GM10266 (cell line): Measurements from ENCODE around the gene OSBPL2.

Source experiments
- DNase-seq: peaks from one replicate; pipeline ENCODE4 v3.0.0; 2012; ENCODE audit errors: extremely low spot score
- TF ChIP-seq, protein P1 (sequence below): IDR thresholded peaks from 2 replicates; pipeline ENCODE4 v1.5.1; 2012; ENCODE audit warnings: mild to moderate bottlenecking, low read depth; ENCODE audit not compliant: control insufficient read depth, insufficient read depth; ENCODE audit errors: missing control alignments

Gene OSBPL2

DNA sequence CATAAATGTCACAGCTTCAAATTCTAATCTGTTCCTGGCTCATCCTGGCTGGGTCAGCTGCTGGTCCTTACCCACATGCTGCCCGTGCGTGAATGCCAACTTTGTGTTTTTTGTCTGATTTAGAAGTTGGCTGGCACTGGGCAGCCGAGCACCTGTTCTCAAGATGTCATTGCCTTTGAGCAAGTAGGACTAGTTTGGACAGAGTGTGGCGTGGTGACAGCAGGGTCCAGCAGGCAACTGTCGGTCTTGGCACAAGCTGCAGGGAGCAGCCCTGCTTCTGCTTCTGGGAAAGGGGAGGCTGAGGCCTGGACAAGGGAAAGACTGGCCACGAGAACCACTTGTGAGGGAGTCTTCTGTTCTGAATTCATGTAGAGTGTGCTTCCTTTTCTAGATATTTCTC lies 38.1 kb downstream of the OSBPL2 start:
- TF ChIP-seq, protein P1, sequence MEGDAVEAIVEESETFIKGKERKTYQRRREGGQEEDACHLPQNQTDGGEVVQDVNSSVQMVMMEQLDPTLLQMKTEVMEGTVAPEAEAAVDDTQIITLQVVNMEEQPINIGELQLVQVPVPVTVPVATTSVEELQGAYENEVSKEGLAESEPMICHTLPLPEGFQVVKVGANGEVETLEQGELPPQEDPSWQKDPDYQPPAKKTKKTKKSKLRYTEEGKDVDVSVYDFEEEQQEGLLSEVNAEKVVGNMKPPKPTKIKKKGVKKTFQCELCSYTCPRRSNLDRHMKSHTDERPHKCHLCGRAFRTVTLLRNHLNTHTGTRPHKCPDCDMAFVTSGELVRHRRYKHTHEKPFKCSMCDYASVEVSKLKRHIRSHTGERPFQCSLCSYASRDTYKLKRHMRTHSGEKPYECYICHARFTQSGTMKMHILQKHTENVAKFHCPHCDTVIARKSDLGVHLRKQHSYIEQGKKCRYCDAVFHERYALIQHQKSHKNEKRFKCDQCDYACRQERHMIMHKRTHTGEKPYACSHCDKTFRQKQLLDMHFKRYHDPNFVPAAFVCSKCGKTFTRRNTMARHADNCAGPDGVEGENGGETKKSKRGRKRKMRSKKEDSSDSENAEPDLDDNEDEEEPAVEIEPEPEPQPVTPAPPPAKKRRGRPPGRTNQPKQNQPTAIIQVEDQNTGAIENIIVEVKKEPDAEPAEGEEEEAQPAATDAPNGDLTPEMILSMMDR, result no peak
- no peak for DNase-seq

DNA sequence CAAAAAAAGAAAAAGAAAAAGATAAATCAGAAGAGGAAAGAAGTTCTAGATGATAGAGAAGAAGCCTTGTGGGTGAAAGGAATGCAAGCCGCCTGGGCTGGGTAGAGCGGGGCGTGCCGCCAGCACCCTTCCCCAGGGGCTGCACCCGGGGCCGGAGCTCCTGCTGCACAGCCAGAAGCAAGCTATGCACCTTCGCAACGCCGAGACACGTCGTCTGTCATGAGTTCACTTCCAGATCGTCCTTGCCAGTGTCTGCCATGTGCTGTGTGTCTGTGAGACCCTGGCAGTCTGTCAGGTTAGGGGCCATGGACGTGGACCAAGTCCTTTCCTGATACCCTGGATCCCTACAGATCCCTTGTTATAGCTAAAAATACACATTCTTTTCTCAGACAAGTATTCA lies 38.9 kb downstream of the OSBPL2 start:
- no peak for DNase-seq
- TF ChIP-seq, protein P1, result no peak

DNA sequence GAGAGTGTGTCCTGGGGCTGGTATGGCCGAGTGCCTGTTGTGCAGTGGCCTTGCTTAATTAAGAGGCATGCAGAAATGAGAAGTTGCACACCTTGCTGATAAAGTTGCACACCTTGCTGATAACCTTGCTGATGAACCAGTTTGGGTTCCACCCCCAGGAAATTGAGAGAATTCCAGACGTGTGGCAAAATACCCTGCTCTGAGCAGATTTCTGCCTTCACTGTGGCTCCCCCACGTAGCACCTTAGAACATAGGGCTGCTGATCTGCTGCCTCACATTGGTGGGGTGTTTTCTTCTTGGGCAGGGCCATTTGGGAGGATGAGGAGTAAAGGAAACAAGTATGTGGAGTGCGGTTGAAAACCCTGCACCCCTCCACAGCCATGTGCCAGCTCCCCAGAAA lies 42.0 kb downstream of the OSBPL2 start:
- TF ChIP-seq, protein P1, result no peak
- no peak for DNase-seq

DNA sequence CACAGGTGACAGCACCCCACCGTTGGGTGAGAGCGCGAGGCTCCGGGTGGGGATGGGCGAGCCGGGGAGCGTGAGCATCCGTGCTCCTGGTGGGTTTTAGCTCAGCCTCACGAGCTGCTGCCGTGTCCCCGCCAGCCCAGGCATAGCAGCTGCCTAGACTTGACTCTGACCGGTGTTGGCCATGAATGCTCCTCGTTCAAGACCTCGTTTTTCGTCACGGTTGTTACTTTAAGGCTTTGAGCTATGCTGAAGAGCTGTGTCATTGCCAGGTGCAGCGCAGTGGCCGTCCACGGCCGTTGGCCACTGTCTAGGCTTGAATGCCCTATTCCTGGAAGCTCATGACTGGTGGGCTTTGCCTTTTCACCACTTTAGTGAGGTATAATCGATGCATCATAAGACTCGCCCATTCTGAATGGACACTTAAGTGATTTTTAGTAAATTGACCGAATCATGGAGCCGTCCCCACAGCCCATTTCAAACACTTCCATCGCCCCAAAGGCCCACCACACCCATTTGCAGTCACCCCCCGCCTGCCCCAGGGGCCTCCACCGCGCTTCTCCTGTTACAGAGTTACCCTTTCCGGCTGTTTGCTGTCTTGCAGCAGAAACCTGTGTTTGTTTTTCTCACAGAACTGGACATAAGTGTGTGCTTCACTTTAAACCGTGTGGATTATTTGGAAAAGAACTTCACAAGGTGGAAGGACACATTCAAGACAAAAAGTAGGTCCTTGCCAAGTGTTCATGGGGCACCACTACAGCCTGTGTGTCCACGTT lies 43.0 kb downstream of the OSBPL2 start:
- TF ChIP-seq, protein P1, result no peak
- no peak for DNase-seq

DNA sequence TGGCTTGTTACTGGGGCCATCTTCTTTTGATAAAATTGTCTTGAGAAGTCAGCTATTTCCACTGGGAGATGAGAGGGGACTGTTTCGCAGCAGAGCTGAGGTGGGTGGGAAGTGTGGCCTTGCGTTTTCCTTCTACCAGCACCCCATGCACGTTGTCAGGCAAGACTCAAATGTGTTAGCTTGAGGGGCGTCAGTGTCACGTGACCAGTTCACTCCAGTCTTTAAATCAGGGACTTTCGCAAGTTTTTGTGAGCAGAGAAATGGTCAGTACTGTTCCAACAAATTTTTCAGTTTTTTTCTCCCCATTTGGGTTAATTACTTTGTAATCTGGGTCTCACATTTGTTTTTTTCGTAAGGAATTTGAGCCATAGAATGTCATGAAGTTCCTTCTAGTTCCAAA lies 43.8 kb downstream of the OSBPL2 start:
- TF ChIP-seq, protein P1, result no peak
- no peak for DNase-seq

DNA sequence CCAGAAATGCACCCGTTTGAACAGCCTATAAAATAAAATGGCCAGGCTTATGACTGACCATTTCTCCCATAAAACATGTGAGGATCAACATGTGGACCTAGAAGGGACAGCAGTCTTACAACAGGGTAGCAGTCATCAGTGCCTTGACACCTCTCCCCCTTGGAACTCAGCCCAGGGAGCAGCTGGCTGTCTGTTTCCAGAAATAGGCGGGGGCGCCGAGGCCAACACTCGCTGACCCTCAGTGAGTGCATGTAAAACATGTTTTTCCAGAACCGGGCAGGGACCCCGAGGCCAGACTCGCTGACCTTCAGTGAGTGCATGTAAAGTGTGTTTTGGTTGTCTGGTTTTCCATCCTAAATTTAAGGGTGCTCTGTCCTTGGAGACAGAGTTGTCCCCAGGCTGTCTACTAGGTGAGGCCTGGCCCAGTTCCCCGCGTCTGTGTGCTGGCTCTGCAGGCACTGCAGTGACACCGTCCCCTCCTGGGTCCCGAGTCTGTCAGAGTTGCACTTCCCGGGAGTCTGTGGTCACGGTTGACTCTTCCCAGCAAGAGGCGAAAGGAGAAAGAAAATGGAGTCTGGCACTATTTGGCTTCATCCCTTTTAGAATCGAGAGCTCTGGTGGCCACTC lies 44.7 kb downstream of the OSBPL2 start:
- TF ChIP-seq, protein P1, result no peak
- DNase-seq, result no peak

DNA sequence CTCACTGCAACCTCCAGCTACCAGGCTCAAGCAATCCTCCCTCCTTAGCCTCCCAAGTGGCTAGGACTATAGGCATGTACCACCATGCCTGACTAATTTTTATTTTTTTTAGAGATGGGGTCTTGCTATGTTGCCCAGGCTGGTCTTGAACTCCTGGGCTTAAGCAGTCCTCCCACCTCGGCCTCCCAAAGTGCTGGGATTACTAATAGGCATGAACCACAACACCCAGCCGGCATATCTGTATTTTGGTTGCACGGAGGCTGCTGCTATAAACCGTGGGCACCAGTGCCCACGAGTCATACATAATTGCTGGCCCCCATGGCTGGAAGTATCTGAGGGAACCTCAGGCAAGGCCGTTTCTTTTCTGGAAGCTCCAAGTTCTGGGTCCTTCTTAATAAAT lies 46.1 kb downstream of the OSBPL2 start:
- TF ChIP-seq, protein P1, result no peak
- DNase-seq, result no peak
